GM19238 (cell line): Measurements from ENCODE around the gene TMEM39A.

ENCODE experiments used
- DNase-seq: peaks from one replicate; pipeline ENCODE4 v3.0.0; 2011; ENCODE audit warnings: low spot score; ENCODE audit not compliant: insufficient read length

TMEM39A gene

GRCh38 chr3:119453822-119454221, 9.6 kb downstream of the TMEM39A start:
- no peak for DNase-seq

- DNase-seq = no peak
These were observed 18.8 kb downstream of the TMEM39A start for GRCh38 chr3:119444590-119444989.

- no peak for DNase-seq
These were observed 20.2 kb downstream of the TMEM39A start for GRCh38 chr3:119443179-119443578.

- DNase-seq = no peak
These were observed 25.6 kb downstream of the TMEM39A start for GRCh38 chr3:119437691-119438258.

- DNase-seq = no peak
These were observed 26.4 kb downstream of the TMEM39A start for GRCh38 chr3:119436977-119437376.

GRCh38 chr3:119434703-119435102, 28.7 kb downstream of the TMEM39A start:
- no peak for DNase-seq

- no peak for DNase-seq
These were observed 29.6 kb downstream of the TMEM39A start for GRCh38 chr3:119433613-119434325.

GRCh38 chr3:119428538-119428937, 34.9 kb downstream of the TMEM39A start:
- no peak for DNase-seq

GRCh38 chr3:119427669-119428068, 35.7 kb downstream of the TMEM39A start:
- no peak for DNase-seq

GRCh38 chr3:119420196-119420595, 43.2 kb downstream of the TMEM39A start:
- DNase-seq = no peak

- DNase-seq = no peak
These were observed 44.8 kb downstream of the TMEM39A start for GRCh38 chr3:119418641-119419040.

GRCh38 chr3:119417771-119418512, 45.5 kb downstream of the TMEM39A start:
- DNase-seq = no peak

- DNase-seq = no peak
These were observed 46.5 kb downstream of the TMEM39A start for GRCh38 chr3:119416873-119417272.

- no peak for DNase-seq
These were observed 49.7 kb downstream of the TMEM39A start for GRCh38 chr3:119413603-119414280.

GRCh38 chr3:119409844-119410243, 53.6 kb downstream of the TMEM39A start:
- DNase-seq = no peak

- DNase-seq = no peak
These were observed 55.0 kb downstream of the TMEM39A start for GRCh38 chr3:119408243-119408950.

GRCh38 chr3:119405315-119405714, 58.1 kb downstream of the TMEM39A start:
- no peak for DNase-seq

- DNase-seq = no peak
These were observed 60.2 kb downstream of the TMEM39A start for GRCh38 chr3:119403201-119403600.

GRCh38 chr3:119402791-119403190, 60.6 kb downstream of the TMEM39A start:
- DNase-seq = no peak

- DNase-seq = no peak
These were observed 61.6 kb downstream of the TMEM39A start for GRCh38 chr3:119401503-119402440.
